HepG2 (cell line): ENCODE measurements around the gene FAF2. TPM values are rescaled to one million over a fixed set of nuclear protein-coding genes. Genes with fewer than 3 reads are reported as not detected.

Experiments
- ATAC-seq: fragments of 200-7000 bp; cut with Tn5 transposase; 3 replicates; pipeline ENCODE4 v1.9.1; 2020; ENCODE audit warnings: mild to moderate bottlenecking, moderate library complexity
- BruUV-seq: library from RNA; stranded (reverse); fragments of 400-500 nt; replicated peaks from 2 replicates; lab custom pipeline; 2021; lab: Mats Ljungman, UMichigan
- CTCF ChIA-PET: fragments of 300-600 bp; formaldehyde crosslinking; extraction: SDS; loops from one replicate; lab custom pipeline; 2021; ENCODE audit warnings: low total read pairs, inconsistent platforms, low intra/inter-chr PET ratio; lab: Yijun Ruan, JAX
- POLR2A ChIA-PET: fragments of 350-600 bp; sonication (Branson Sonifier 250); formaldehyde crosslinking; loops from one replicate; lab custom pipeline; 2020; ENCODE audit warnings: antibody characterized with exemption, inconsistent platforms; lab: Yijun Ruan, JAX
- DNase-seq: peaks from one replicate; pipeline ENCODE4 v3.0.0-alpha.2; 2015; ENCODE audit warnings: low spot score
- FAIRE-seq: peaks from 3 replicates; lab custom pipeline; 2011; peaks lifted over from hg19 to GRCh38; lab: Jason Lieb, UNC
- H2AFZ ChIP-seq: one replicate; pipeline ENCODE4 v1.6.1; 2011; ENCODE audit warnings: low read length, inconsistent platforms
- H3K27ac ChIP-seq: fragments of 300-600 bp; 3 replicates; pipeline ENCODE4 v1.8.0; 2011; ENCODE audit warnings: mixed run types, mild to moderate bottlenecking, mixed read lengths, low read length, inconsistent platforms; ENCODE audit not compliant: insufficient read depth; ENCODE audit errors: extremely low read length
- H3K27me3 ChIP-seq, 2 experiments: fragments of 200-600 bp in 1 of 2; 2 replicates in 1 of 2; 3 replicates in 1 of 2; pipeline versions ENCODE4 v1.6.0 to v1.8.0; 2011; ENCODE audit warnings: low read length in 2 of 2, mild to moderate bottlenecking in 2 of 2, moderate library complexity in 2 of 2, inconsistent platforms in 1 of 2; ENCODE audit not compliant: insufficient read depth in 2 of 2, control insufficient read depth in 1 of 2
- H3K36me3 ChIP-seq, 2 experiments: fragments of 200-600 bp in 1 of 2; replicated peaks in 1 of 2; 2 replicates in 1 of 2; 3 replicates in 1 of 2; pipeline versions ENCODE4 v1.5.1 to v1.8.0; 2011; ENCODE audit warnings: low read length in 2 of 2, inconsistent platforms in 1 of 2; ENCODE audit not compliant: insufficient read depth in 2 of 2, control insufficient read depth in 1 of 2
- H3K4me1 ChIP-seq: 2 replicates; pipeline ENCODE4 v1.5.1; 2012; ENCODE audit warnings: low read length, inconsistent platforms; ENCODE audit not compliant: insufficient read depth
- H3K4me2 ChIP-seq: 2 replicates; pipeline ENCODE4 v1.6.0; 2011; ENCODE audit warnings: low read depth, low read length, inconsistent platforms
- H3K4me3 ChIP-seq, 3 experiments: fragments of 200-600 bp in 1 of 3; sonication (generic), shearing (Covaris generic) in 1 of 3; replicated peaks in 1 of 3; 2 replicates each; pipeline ENCODE4 v1.5.1; 2011 to 2016; ENCODE audit warnings: low read length in 3 of 3, inconsistent platforms in 2 of 3, low read depth in 2 of 3, mild to moderate bottlenecking in 2 of 3, control low read depth in 1 of 3, mixed read lengths in 1 of 3; ENCODE audit not compliant: insufficient read depth in 1 of 3
- H3K79me2 ChIP-seq: one replicate; pipeline ENCODE4 v1.6.1; 2011; ENCODE audit warnings: low read length, inconsistent platforms; ENCODE audit not compliant: insufficient read depth
- H3K9ac ChIP-seq: 2 replicates; pipeline ENCODE4 v1.6.0; 2011; ENCODE audit warnings: mild to moderate bottlenecking, low read depth, low read length, inconsistent platforms; ENCODE audit not compliant: insufficient read depth
- H3K9me3 ChIP-seq: 2 replicates; pipeline ENCODE4 v1.5.1; 2012; ENCODE audit warnings: mild to moderate bottlenecking, low read length
- H4K20me1 ChIP-seq: 2 replicates; pipeline ENCODE4 v1.6.0; 2011; ENCODE audit warnings: inconsistent platforms, mild to moderate bottlenecking, low read length, moderate library complexity; ENCODE audit not compliant: insufficient read depth
- FLYWCH1 ChIP-seq: sonication (generic); formaldehyde crosslinking; IDR thresholded peaks from 2 replicates; pipeline ENCODE4 v1.8.1; 2023; ENCODE audit warnings: mild to moderate bottlenecking, missing genetic modification reagents
- NFE2L2 ChIP-seq: fragments of 150-350 bp; IDR thresholded peaks from 2 replicates; pipeline ENCODE4 v1.6.1; 2014; ENCODE audit warnings: low read length
- RBM39 ChIP-seq: fragments of 200-400 bp; formaldehyde crosslinking; IDR thresholded peaks from one replicate; pipeline ENCODE4 v1.6.1; 2018; ENCODE audit warnings: antibody characterized with exemption, mild to moderate bottlenecking, low read depth, low read length; ENCODE audit not compliant: poor library complexity, severe bottlenecking
- SIN3A ChIP-seq: IDR thresholded peaks from 2 replicates; pipeline ENCODE4 v1.6.1; 2011; ENCODE audit warnings: low read depth, mild to moderate bottlenecking, control low read depth, low read length, borderline replicate concordance
- ZNF138 ChIP-seq: sonication (generic); formaldehyde crosslinking; IDR thresholded peaks from 2 replicates; pipeline ENCODE4 v1.5.0; 2020; ENCODE audit warnings: mild to moderate bottlenecking, low read depth, missing genetic modification reagents
- ZNF180 ChIP-seq: sonication (generic); formaldehyde crosslinking; IDR thresholded peaks from 2 replicates; pipeline ENCODE4 v1.4.0; 2020; ENCODE audit warnings: low read depth, missing genetic modification reagents, borderline replicate concordance
- ZNF33A ChIP-seq: sonication (generic); formaldehyde crosslinking; IDR thresholded peaks from 2 replicates; pipeline ENCODE4 v1.5.1; 2020; ENCODE audit warnings: missing genetic modification reagents, mild to moderate bottlenecking, moderate library complexity, borderline replicate concordance
- WGBS: methylation state at CpG from one replicate; pipeline ENCODE4 v1.1.6; 2017; ENCODE audit warnings: low lambda C conversion rate; 5-methylcytosine and 5-hydroxymethylcytosine counted together
- in situ Hi-C: cut with HindIII; loops from 2 replicates; pipeline ENCODE4 v1.10.0; 2017; ENCODE audit warnings: low pct_unique_long_range_greater_than_20kb; ENCODE audit not compliant: extremely low pct_ligation_motif_present
- intact Hi-C: fragments of 100-400 bp; cut with micrococcal nuclease; formaldehyde crosslinking; loops from one replicate; pipeline ENCODE4 v1.10.0; 2022; ENCODE audit not compliant: unreplicated experiment
- polyA plus RNA-seq, 8 experiments: library from polyadenylated mRNA; depleted of rRNA in 3 of 8; stranded (reverse) in 7 of 8; unstranded in 1 of 8; fragments of >200 nt; fragmentation: Illumina TruSeq in 4 of 8; extraction: Trizol in 4 of 8; gene quantifications; 2 replicates each; pipeline versions ENCODE4 v1.2.1 to v1.2.3, GENCODE V29; 2011 to 2016; ENCODE audit warnings: low read depth in 4 of 8, missing spikeins in 1 of 8, mixed read lengths in 1 of 8; ENCODE audit not compliant: insufficient read depth in 1 of 8
- total RNA-seq, 5 experiments: library from RNA; depleted of rRNA; stranded (reverse); fragments of >200 nt; fragmentation: Illumina TruSeq; extraction: Trizol; gene quantifications; 2 replicates each; pipeline ENCODE4 v1.2.3, GENCODE V29; 2016; ENCODE audit warnings: low read depth in 1 of 5
- TF ChIP-seq, protein P1 (sequence below): sonication (generic); formaldehyde crosslinking; IDR thresholded peaks from 2 replicates; pipeline ENCODE4 v1.8.1; 2022; ENCODE audit warnings: low read depth, mild to moderate bottlenecking, missing genetic modification reagents
- TF ChIP-seq, protein P2 (sequence below): IDR thresholded peaks from 2 replicates; pipeline ENCODE4 v1.6.1; 2016; ENCODE audit warnings: low read depth, borderline replicate concordance

The FAF2 gene
- total and polyA plus RNA-seq, 2 of the 13 experiments (the other 11 are each of a cell fraction or from before 2014, with no cell fraction given) = 27.8 to 34.3 TPM

DNA sequence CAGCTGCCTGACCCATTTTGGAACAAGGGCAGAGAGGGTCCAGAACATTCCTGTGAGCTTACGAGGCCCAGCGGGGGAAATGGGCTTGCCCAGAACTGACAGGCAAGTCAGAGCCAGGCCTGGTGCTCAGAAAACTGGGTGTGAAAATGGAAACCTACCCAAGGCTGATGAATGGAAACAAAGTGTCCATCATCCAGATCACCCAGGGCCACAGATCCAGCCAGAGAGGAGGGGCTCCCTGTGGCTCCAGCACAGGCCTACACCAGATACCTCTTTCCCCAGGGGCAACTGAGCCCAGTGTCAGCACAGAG is 35.0 kb upstream of the FAF2 start:
- FAIRE-seq (no peak), DNase-seq (no peak)
- CTCF ChIA-PET = no interaction called here
- Histone ChIP-seq H4K20me1 (no peaks in the 10 kb centered on the region), H3K4me3 (no peak overlapping the region), H3K27ac (no peak overlapping the region), H3K4me1 (peaks cover 23% of the 10 kb centered on the region)
- WGBS = 100% methylated on average over 1 of the region's 2 CpGs
- TF ChIP-seq SIN3A (no peak), NFE2L2 (no peak), RBM39 (no peak), FLYWCH1 (CRISPR knock-in tag) (no peak), ZNF138 (no peak), ZNF33A (CRISPR knock-in tag) (no peak), ZNF180 (CRISPR knock-in tag) (no peak)
- TF ChIP-seq, protein P1, sequence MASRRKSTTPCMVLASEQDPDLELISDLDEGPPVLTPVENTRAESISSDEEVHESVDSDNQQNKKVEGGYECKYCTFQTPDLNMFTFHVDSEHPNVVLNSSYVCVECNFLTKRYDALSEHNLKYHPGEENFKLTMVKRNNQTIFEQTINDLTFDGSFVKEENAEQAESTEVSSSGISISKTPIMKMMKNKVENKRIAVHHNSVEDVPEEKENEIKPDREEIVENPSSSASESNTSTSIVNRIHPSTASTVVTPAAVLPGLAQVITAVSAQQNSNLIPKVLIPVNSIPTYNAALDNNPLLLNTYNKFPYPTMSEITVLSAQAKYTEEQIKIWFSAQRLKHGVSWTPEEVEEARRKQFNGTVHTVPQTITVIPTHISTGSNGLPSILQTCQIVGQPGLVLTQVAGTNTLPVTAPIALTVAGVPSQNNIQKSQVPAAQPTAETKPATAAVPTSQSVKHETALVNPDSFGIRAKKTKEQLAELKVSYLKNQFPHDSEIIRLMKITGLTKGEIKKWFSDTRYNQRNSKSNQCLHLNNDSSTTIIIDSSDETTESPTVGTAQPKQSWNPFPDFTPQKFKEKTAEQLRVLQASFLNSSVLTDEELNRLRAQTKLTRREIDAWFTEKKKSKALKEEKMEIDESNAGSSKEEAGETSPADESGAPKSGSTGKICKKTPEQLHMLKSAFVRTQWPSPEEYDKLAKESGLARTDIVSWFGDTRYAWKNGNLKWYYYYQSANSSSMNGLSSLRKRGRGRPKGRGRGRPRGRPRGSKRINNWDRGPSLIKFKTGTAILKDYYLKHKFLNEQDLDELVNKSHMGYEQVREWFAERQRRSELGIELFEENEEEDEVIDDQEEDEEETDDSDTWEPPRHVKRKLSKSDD (CRISPR knock-in tag) = no peak
- TF ChIP-seq, protein P2, sequence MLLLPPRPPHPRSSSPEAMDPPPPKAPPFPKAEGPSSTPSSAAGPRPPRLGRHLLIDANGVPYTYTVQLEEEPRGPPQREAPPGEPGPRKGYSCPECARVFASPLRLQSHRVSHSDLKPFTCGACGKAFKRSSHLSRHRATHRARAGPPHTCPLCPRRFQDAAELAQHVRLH (CRISPR knock-in tag) = no peak
- TF ChIP-seq, all 625 proteins: peak for 0
- no peak for ATAC-seq
- Histone ChIP-seq H3K27me3 (no peaks in the 10 kb centered on the region), H3K9ac (no peak overlapping the region), H3K36me3 (peaks cover 0 to 6% of the 10 kb centered on the region in 2 experiments; a peak in 1 of 5 replicates), H2AFZ (no peak overlapping the region), H3K79me2 (no peaks in the 10 kb centered on the region), H3K9me3 (no peaks in the 10 kb centered on the region), H3K4me2 (no peak overlapping the region)
- in situ Hi-C loops (loop anchor here (10.0 kb wide), 1 partner anchor 72 kb away; no protein-coding TSS in a partner anchor), intact Hi-C loops (loop anchor here (10.0 kb wide), 1 partner anchor 72 kb away; no protein-coding TSS in a partner anchor)
- POLR2A ChIA-PET = no interaction called here
- no TSS peak for BruUV-seq
